H1 (cell line): ENCODE measurements around the gene RPL41. TPM values are rescaled to one million over a fixed set of nuclear protein-coding genes. Genes with fewer than 3 reads are reported as not detected.
A peak's percentile ranks its signal among the peaks of the same experiment; 100 is the strongest.

Source experiments
- CTCF ChIA-PET: fragments of 300-600 bp; sonication (Branson Sonifier 250); formaldehyde crosslinking; loops from one replicate; lab custom pipeline; 2021; ENCODE audit not compliant: partially characterized antibody; lab: Charles Lee
- POLR2A ChIA-PET: fragments of 300-600 bp; sonication (Branson Sonifier 250); formaldehyde crosslinking; loops from one replicate; lab custom pipeline; 2021; ENCODE audit warnings: inconsistent platforms; ENCODE audit not compliant: partially characterized antibody; lab: Charles Lee
- DNase-seq, 2 experiments: peaks; one replicate each; pipeline versions ENCODE4 v3.0.0 to v3.0.0-alpha.2; 2010 to 2022; ENCODE audit warnings: low spot score in 2 of 2, low read depth in 1 of 2, mixed read lengths in 1 of 2
- FAIRE-seq: peaks from 2 replicates; lab custom pipeline; 2011; peaks lifted over from hg19 to GRCh38; lab: Jason Lieb, UNC
- H2AFZ ChIP-seq: 2 replicates; pipeline ENCODE4 v1.8.1; 2012; ENCODE audit warnings: low read length, inconsistent platforms
- H2AK5ac ChIP-seq: 2 replicates; pipeline ENCODE4 v1.6.1; 2013; ENCODE audit warnings: low read depth, low read length
- H2BK120ac ChIP-seq: replicated peaks from 2 replicates; pipeline ENCODE3; 2013; ENCODE audit warnings: low read depth, low read length, inconsistent platforms
- H2BK12ac ChIP-seq: 2 replicates; pipeline ENCODE4 v1.6.1; 2013; ENCODE audit warnings: low read depth, low read length
- H2BK15ac ChIP-seq: 2 replicates; pipeline ENCODE4 v1.6.1; 2013; ENCODE audit warnings: low read length
- H2BK20ac ChIP-seq: 2 replicates; pipeline ENCODE4 v1.6.1; 2013; ENCODE audit warnings: low read length
- H2BK5ac ChIP-seq: 2 replicates; pipeline ENCODE4 v1.6.1; 2013; ENCODE audit warnings: low read depth, low read length
- H3K14ac ChIP-seq: 2 replicates; pipeline ENCODE4 v1.6.1; 2013; ENCODE audit warnings: inconsistent platforms; ENCODE audit not compliant: insufficient read length
- H3K18ac ChIP-seq: 2 replicates; pipeline ENCODE4 v1.6.1; 2013; ENCODE audit warnings: low read length; ENCODE audit errors: extremely low read depth
- H3K23ac ChIP-seq: 2 replicates; pipeline ENCODE4 v1.6.1; 2013; ENCODE audit warnings: inconsistent platforms; ENCODE audit not compliant: insufficient read length
- H3K23me2 ChIP-seq: 2 replicates; pipeline ENCODE4 v1.6.1; 2013; ENCODE audit warnings: low read depth, low read length
- H3K27ac ChIP-seq: 2 replicates; pipeline ENCODE4 v1.6.1; 2011; ENCODE audit warnings: low read depth, low read length, inconsistent platforms
- H3K27me3 ChIP-seq, 4 experiments: replicated peaks in 1 of 4; 1 replicate in 1 of 4; 2 replicates in 3 of 4; pipeline versions ENCODE4 v1.6.1 to v1.8.1; 2011 to 2013; ENCODE audit warnings: low read length in 3 of 4, mild to moderate bottlenecking in 3 of 4, inconsistent platforms in 2 of 4, mixed read lengths in 2 of 4, moderate library complexity in 1 of 4; ENCODE audit not compliant: control insufficient read depth in 3 of 4, insufficient read depth in 3 of 4; ENCODE audit errors: extremely low read depth in 1 of 4
- H3K36me3 ChIP-seq, 4 experiments: 2 replicates each; pipeline versions ENCODE4 v1.6.1 to v1.8.1; 2011 to 2013; ENCODE audit warnings: mild to moderate bottlenecking in 4 of 4, low read length in 3 of 4, moderate library complexity in 2 of 4, control low read depth in 1 of 4, inconsistent platforms in 1 of 4; ENCODE audit not compliant: insufficient read depth in 4 of 4, control insufficient read depth in 2 of 4
- H3K4ac ChIP-seq: replicated peaks from 2 replicates; pipeline ENCODE3; 2013; ENCODE audit warnings: low read length, low read depth, mixed read lengths, inconsistent platforms; ENCODE audit not compliant: insufficient read length
- H3K4me1 ChIP-seq, 4 experiments: replicated peaks in 1 of 4; 1 replicate in 1 of 4; 2 replicates in 3 of 4; pipeline versions ENCODE4 v1.6.1 to v1.8.1; 2011 to 2013; ENCODE audit warnings: low read length in 3 of 4, inconsistent platforms in 2 of 4, mixed read lengths in 1 of 4; ENCODE audit not compliant: insufficient read depth in 4 of 4, control insufficient read depth in 3 of 4
- H3K4me2 ChIP-seq, 2 experiments: 2 replicates each; pipeline versions ENCODE4 v1.6.1 to v1.8.1; 2011 to 2013; ENCODE audit warnings: low read depth in 2 of 2, low read length in 2 of 2, control low read depth in 1 of 2, inconsistent platforms in 1 of 2, mild to moderate bottlenecking in 1 of 2; ENCODE audit not compliant: insufficient read depth in 1 of 2
- H3K4me3 ChIP-seq, 4 experiments: fragments of 200-600, 300-600 bp in 1 of 4; sonication (generic), shearing (Covaris generic), sonication (Bioruptor Twin) in 1 of 4; 2 replicates each; pipeline versions ENCODE4 v1.5.1 to v1.8.1; 2011 to 2016; ENCODE audit warnings: low read length in 4 of 4, low read depth in 3 of 4, control low read depth in 2 of 4, inconsistent platforms in 2 of 4, mild to moderate bottlenecking in 2 of 4, mixed read lengths in 1 of 4, moderate library complexity in 1 of 4; ENCODE audit not compliant: insufficient read depth in 2 of 4; ENCODE audit errors: extremely low read depth in 1 of 4
- H3K56ac ChIP-seq: replicated peaks from 2 replicates; pipeline ENCODE3; 2013; ENCODE audit warnings: low read depth, mild to moderate bottlenecking, mixed read lengths, low read length, inconsistent platforms; ENCODE audit not compliant: insufficient read length
- H3K79me1 ChIP-seq: 2 replicates; pipeline ENCODE4 v1.6.1; 2013; ENCODE audit warnings: low read depth, low read length, control low read depth
- H3K79me2 ChIP-seq, 2 experiments: 2 replicates each; pipeline versions ENCODE4 v1.6.1 to v1.8.1; 2012 to 2013; ENCODE audit warnings: low read length in 2 of 2, mild to moderate bottlenecking in 2 of 2, inconsistent platforms in 1 of 2; ENCODE audit not compliant: insufficient read depth in 2 of 2, control insufficient read depth in 1 of 2
- H3K9ac ChIP-seq, 4 experiments: replicated peaks in 1 of 4; 1 replicate in 1 of 4; 2 replicates in 3 of 4; pipeline versions ENCODE4 v1.6.1 to v1.8.1; 2011 to 2013; ENCODE audit warnings: low read depth in 3 of 4, low read length in 3 of 4, control low read depth in 2 of 4, mild to moderate bottlenecking in 2 of 4, moderate library complexity in 2 of 4, inconsistent platforms in 1 of 4; ENCODE audit errors: extremely low read depth in 1 of 4
- H3K9me3 ChIP-seq, 2 experiments: 2 replicates each; pipeline versions ENCODE4 v1.6.1 to v1.8.1; 2012 to 2013; ENCODE audit warnings: mild to moderate bottlenecking in 2 of 2, moderate library complexity in 2 of 2, control low read depth in 1 of 2, inconsistent platforms in 1 of 2, low read depth in 1 of 2, low read length in 1 of 2, mixed read lengths in 1 of 2; ENCODE audit not compliant: insufficient read depth in 2 of 2
- H4K20me1 ChIP-seq, 2 experiments: replicated peaks in 1 of 2; 2 replicates each; pipeline versions ENCODE3 to v1.8.1; 2011 to 2013; ENCODE audit warnings: inconsistent platforms in 2 of 2, low read length in 2 of 2, mild to moderate bottlenecking in 1 of 2; ENCODE audit not compliant: insufficient read depth in 2 of 2, control insufficient read depth in 1 of 2
- H4K5ac ChIP-seq: 2 replicates; pipeline ENCODE4 v1.6.1; 2013; ENCODE audit warnings: low read length, low read depth, mixed read lengths, inconsistent platforms; ENCODE audit not compliant: insufficient read length
- H4K8ac ChIP-seq: 2 replicates; pipeline ENCODE4 v1.8.0; 2013; ENCODE audit warnings: mild to moderate bottlenecking, moderate library complexity, low read length, inconsistent platforms; ENCODE audit not compliant: insufficient read depth; ENCODE audit errors: extremely low read depth
- H4K91ac ChIP-seq: replicated peaks from 2 replicates; pipeline ENCODE3; 2013; ENCODE audit warnings: low read length, mixed read lengths, inconsistent platforms; ENCODE audit not compliant: insufficient read length
- ATF2 ChIP-seq: IDR thresholded peaks from 2 replicates; pipeline ENCODE4 v1.6.1; 2012; ENCODE audit warnings: low read length, inconsistent platforms
- CHD1 ChIP-seq: IDR thresholded peaks from 2 replicates; pipeline ENCODE4 v1.6.1; 2012; ENCODE audit warnings: low read depth, low read length, improper control_type of control experiment
- USF2 ChIP-seq: IDR thresholded peaks from 2 replicates; pipeline ENCODE4 v1.6.1; 2011; ENCODE audit warnings: low read length, improper control_type of control experiment
- WGBS, 2 experiments: shearing (Covaris generic) in 1 of 2; methylation state at CpG; one replicate each; pipeline versions ENCODE4 v1.1.6 to v1.1.7; 2013 to 2015; ENCODE audit warnings: low lambda C conversion rate in 2 of 2, mixed read lengths in 2 of 2, inconsistent platforms in 1 of 2, low coverage in 1 of 2, missing lambda C conversion rate in 1 of 2; ENCODE audit not compliant: insufficient replicate concordance in 2 of 2, insufficient coverage in 1 of 2, insufficient read length in 1 of 2; ENCODE audit errors: extremely low coverage in 1 of 2, missing lambda C conversion rate in 1 of 2; 5-methylcytosine and 5-hydroxymethylcytosine counted together
- polyA plus RNA-seq, 7 experiments: library from polyadenylated mRNA; depleted of rRNA in 3 of 7; stranded (reverse) in 5 of 7; unstranded in 2 of 7; fragments of >200 nt in 5 of 7; fragments of 200-250 nt in 2 of 7; gene quantifications; 1 replicate in 5 of 7; 2 replicates in 1 of 7; 4 replicates in 1 of 7; pipeline versions ENCODE4 v1.2.1 to v1.2.3, GENCODE V29; 2011 to 2013; ENCODE audit warnings: missing spikeins in 2 of 7, mixed read lengths in 2 of 7
- total RNA-seq: library from RNA; stranded (reverse); fragmentation: NEBNext Ultra II Directional; extraction: Animal tissue kit (Norgen Biotek cat#: 25700); gene quantifications from 2 replicates; pipeline ENCODE4 v1.2.1, GENCODE V29; 2021

Gene RPL41
- total and polyA plus RNA-seq, 2 of the 8 experiments (the other 6 are each of a cell fraction or from before 2014, with no cell fraction given): 4,440 to 16,488 TPM

DNA sequence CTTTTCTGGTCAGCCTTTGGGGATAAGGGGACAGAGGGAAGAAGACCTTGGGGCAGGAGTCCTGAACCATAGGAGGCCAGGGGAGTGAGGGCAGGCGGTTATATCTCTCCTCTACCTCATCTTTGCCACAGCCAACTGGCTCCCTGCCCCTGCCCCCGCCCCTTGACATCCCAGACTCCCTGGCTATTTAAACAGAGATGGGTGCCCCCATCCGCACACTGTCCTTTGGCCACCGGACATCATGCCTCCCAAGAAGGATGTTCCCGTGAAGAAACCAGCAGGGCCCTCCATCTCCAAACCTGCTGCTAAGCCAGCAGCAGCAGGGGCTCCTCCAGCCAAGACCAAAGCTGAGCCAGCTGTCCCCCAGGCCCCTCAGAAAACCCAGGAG, 37.2 kb downstream of the RPL41 start:
- Histone ChIP-seq H3K4me3 (peak overlapping the region in 1 of 4 experiments; percentile 83; a peak in 2 of 8 replicates), H2AK5ac (no peak overlapping the region), H3K56ac (no peak overlapping the region), H3K18ac (no peak overlapping the region), H3K23ac (no peak overlapping the region), H2BK5ac (no peak overlapping the region), H4K8ac (no peak overlapping the region), H3K4me2 (peak overlapping the region; percentile 67 to 70; a peak in 3 of 4 replicates), H3K14ac (no peak overlapping the region), H2BK20ac (no peak overlapping the region), H2BK15ac (no peak overlapping the region), H2AFZ (no peak overlapping the region), H2BK12ac (no peak overlapping the region), H2BK120ac (no peak overlapping the region), H3K27me3 (no peaks in the 10 kb centered on the region; a peak in 1 of 7 replicates), H3K27ac (no peak overlapping the region), H3K36me3 (peaks cover 3 to 13% (median 4%) of the 10 kb centered on the region in 4 experiments; a peak in 6 of 8 replicates), H3K9me3 (no peaks in the 10 kb centered on the region), H4K20me1 (no peaks in the 10 kb centered on the region), H3K79me1 (0 out of 2 replicates have a peak, but pooled peaks cover 2% of the 10 kb centered on the region), H3K79me2 (peaks cover under 1 to 11% of the 10 kb centered on the region in 2 experiments), H3K4ac (no peak overlapping the region), H3K9ac (no peak overlapping the region), H3K4me1 (peaks cover 6 to 14% (median 9%) of the 10 kb centered on the region in 4 experiments; a peak in 6 of 7 replicates), H4K5ac (no peak overlapping the region), H3K23me2 (peaks cover 13% of the 10 kb centered on the region), H4K91ac (no peak overlapping the region)
- FAIRE-seq (no peak), DNase-seq (no peak)
- WGBS, 2 experiments: 95% methylated on average over 5 of the region's 5 CpGs; no CpG with 5 or more reads in 1 of the 2 experiments
- ChIA-PET CTCF (interaction anchor here (1.7 kb wide), 1 partner anchor 9 kb away, joined by 4 read pairs; no protein-coding TSS in a partner anchor), POLR2A (interaction anchor here (1.4 to 15.6 kb wide), 4 partner anchors 10 to 108 kb away, joined by 3 to 656 read pairs (median 14); partner anchors contain the start of genes RNF41 and SMARCC2)
- no peak for TF ChIP-seq USF2
- TF ChIP-seq CHD1: no peak
- TF ChIP-seq ATF2: no peak
